AG04450 (cell line): ENCODE results near the gene VAPA. TPM values are rescaled to one million over a fixed set of nuclear protein-coding genes. Genes with fewer than 3 reads are reported as not detected.

Experiments used
- CTCF ChIA-PET: fragments of 300-600, 350-600 bp; formaldehyde crosslinking; extraction: SDS; loops from one replicate; lab custom pipeline; 2022; ENCODE audit warnings: antibody characterized with exemption, inconsistent platforms; lab: Charles Lee
- POLR2A ChIA-PET: fragments of 350-600 bp; formaldehyde crosslinking; extraction: SDS; loops from one replicate; lab custom pipeline; 2021; ENCODE audit warnings: antibody characterized with exemption, inconsistent platforms; lab: Yijun Ruan, JAX
- DNase-seq: peaks from one replicate; pipeline ENCODE4 v3.0.0-alpha.2; 2011; ENCODE audit warnings: low read depth, low spot score
- H3K27ac ChIP-seq: one replicate; pipeline ENCODE4 v1.5.1; 2012; ENCODE audit warnings: low read depth, low read length, control low read depth
- H3K27me3 ChIP-seq: one replicate; pipeline ENCODE4 v1.6.0; 2012; ENCODE audit warnings: low read length; ENCODE audit not compliant: control insufficient read depth, insufficient read depth
- H3K4me3 ChIP-seq: 2 replicates; pipeline ENCODE4 v1.5.1; 2011; ENCODE audit warnings: mild to moderate bottlenecking, low read depth, low read length, control low read depth
- H3K9me3 ChIP-seq: 2 replicates; pipeline ENCODE4 v1.5.1; 2012; ENCODE audit warnings: low read length; ENCODE audit not compliant: control insufficient read depth, insufficient read depth
- CTCF ChIP-seq: IDR thresholded peaks from 2 replicates; pipeline ENCODE4 v1.5.1; 2011; ENCODE audit warnings: low read depth, low read length, control low read depth, inconsistent platforms
- polyA plus RNA-seq: library from polyadenylated mRNA; depleted of rRNA; stranded (reverse); fragments of >200 nt; gene quantifications from 2 replicates; pipeline ENCODE4 v1.2.3, GENCODE V29; 2011

Gene VAPA
- polyA plus RNA-seq, 1 experiment: 393 TPM

DNA sequence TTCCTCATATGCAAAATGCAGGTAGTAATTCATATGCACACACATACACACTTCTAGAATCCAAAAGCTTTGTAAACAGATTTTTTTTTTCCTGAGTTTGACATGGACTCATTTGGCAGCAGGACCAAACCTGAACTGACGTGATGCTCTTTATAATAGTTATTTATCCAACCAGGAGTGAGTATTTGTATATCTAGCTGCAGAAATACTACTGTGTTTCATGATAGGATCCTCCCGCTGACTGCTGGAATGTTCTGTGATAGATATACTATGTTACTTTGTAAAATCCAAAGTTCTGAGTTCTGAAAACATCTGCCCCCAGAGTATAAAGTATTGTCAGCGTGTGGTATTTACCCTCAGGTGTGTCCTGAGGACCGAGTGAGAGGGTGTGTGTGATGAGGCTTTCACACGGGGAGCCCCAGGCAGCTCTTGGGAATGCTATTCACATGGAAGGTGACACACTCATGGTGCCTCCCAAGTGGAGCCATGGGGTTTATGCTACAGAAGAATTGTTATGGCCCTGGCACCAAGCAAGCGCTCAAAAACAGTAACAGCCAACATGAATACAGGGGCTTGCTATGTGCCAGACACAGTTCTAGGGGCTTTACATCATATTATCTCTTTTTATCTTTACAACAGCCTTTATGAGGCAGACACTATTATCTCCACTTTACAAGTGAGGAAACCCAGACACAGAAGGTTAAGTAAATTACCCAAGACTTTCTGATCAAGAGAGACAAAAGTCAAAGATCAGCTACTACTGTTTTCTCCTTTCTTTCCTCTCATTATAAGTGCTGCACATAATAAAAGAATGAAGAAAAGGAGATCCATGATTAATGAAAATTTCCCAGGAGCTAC is 44.7 kb upstream of the VAPA start:
- TF ChIP-seq CTCF: no peak
- POLR2A ChIA-PET: interaction anchor here (1.5 kb wide), 1 partner anchor 45 kb away, joined by 7 read pairs; the partner anchor contains the start of gene VAPA
- Histone ChIP-seq H3K27ac (no peak overlapping the region), H3K4me3 (no peak overlapping the region), H3K27me3 (no peaks in the 10 kb centered on the region), H3K9me3 (peaks cover 19% of the 10 kb centered on the region)
- DNase-seq: no peak
- CTCF ChIA-PET: interaction anchor here (1.0 to 1.4 kb wide), 2 partner anchors 103 to 294 kb away, joined by 3 to 6 read pairs; no protein-coding TSS in a partner anchor

DNA sequence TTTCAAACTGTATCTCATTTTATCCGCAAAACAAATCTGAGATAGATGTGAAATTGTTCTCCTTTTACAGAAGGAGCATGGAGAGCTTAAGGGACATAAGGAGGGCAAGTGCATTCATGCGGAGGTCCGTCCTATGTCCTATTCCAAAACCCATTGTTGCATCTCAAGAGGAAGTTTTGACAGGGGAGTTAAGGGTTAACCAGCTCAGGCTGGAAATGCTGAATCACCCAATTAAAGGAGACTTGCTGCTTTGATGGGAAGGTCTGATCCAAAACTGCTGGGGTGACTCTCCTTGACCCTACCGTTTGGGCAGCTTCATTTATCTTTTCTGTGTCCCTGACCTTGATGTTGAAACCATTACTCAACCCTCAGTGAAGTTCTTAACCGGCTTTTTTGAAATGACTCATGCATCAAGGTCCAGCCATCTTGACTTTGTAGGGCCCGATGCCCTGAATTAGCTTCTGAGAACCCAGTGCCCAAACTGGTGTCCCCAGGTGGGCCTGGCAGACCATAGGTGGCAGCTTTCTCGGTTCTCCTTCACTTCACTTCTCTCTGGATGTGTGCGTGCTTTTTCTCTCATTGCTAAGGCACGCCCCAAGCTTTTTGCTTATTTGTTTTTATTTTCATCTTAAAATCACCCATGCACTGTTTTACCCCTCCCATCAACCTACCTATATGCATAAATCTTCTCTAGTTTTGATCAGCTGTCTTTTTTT is 43.9 kb upstream of the VAPA start:
- no peak for TF ChIP-seq CTCF
- no peaks in the 10 kb centered on the region for H3K27me3 ChIP-seq
- H3K4me3 ChIP-seq: no peak overlapping the region
- peaks cover 18% of the 10 kb centered on the region for H3K9me3 ChIP-seq
- ChIA-PET POLR2A (interaction anchor here (1.5 kb wide), 1 partner anchor 44 kb away, joined by 7 read pairs; the partner anchor contains the start of gene VAPA), CTCF (interaction anchor here (1.0 to 1.4 kb wide), 2 partner anchors 102 to 294 kb away, joined by 3 to 6 read pairs; no protein-coding TSS in a partner anchor)
- DNase-seq: no peak
- peak overlapping the region; percentile 47 for H3K27ac ChIP-seq

- no peak for TF ChIP-seq CTCF
- POLR2A ChIA-PET: interaction anchor here (1.5 kb wide), 1 partner anchor 43 kb away, joined by 7 read pairs; the partner anchor contains the start of gene VAPA
- CTCF ChIA-PET: interaction anchor here (1.4 kb wide), 1 partner anchor 295 kb away, joined by 6 read pairs; no protein-coding TSS in a partner anchor
- Histone ChIP-seq H3K27me3 (no peaks in the 10 kb centered on the region), H3K4me3 (no peak overlapping the region), H3K9me3 (peaks cover 13% of the 10 kb centered on the region), H3K27ac (no peak overlapping the region)
- DNase-seq: no peak
Observed at GRCh38 chr18:9870431-9871008, 43.3 kb upstream of the VAPA start.

- Histone ChIP-seq H3K4me3 (no peak overlapping the region), H3K27ac (no peak overlapping the region), H3K9me3 (peaks cover 5% of the 10 kb centered on the region), H3K27me3 (no peaks in the 10 kb centered on the region)
- ChIA-PET CTCF (no interaction called here), POLR2A (no interaction called here)
- no peak for TF ChIP-seq CTCF
- no peak for DNase-seq
Observed at GRCh38 chr18:9871244-9871746, 42.5 kb upstream of the VAPA start.
